GM21619 (cell line): ENCODE results near the gene LRRC17.

Source experiments
- ATAC-seq: cut with Tn5 transposase; IDR thresholded peaks from one replicate; pipeline ENCODE4 v1.9.1; 2021; ENCODE audit not compliant: unreplicated experiment

The LRRC17 gene

GRCh38 chr7:102985176-102985783, 72.5 kb downstream of the LRRC17 start:
- no peak for ATAC-seq

- no peak for ATAC-seq
Observed at GRCh38 chr7:102988088-102988487, 75.3 kb downstream of the LRRC17 start.

- ATAC-seq: no peak
Observed at GRCh38 chr7:102988631-102989560, 76.1 kb downstream of the LRRC17 start.

GRCh38 chr7:102990642-102991041, 77.8 kb downstream of the LRRC17 start:
- no peak for ATAC-seq

GRCh38 chr7:102991077-102991539, 78.3 kb downstream of the LRRC17 start:
- no peak for ATAC-seq

GRCh38 chr7:102991540-102992214, 78.9 kb downstream of the LRRC17 start:
- ATAC-seq: no peak

GRCh38 chr7:102992509-102992937, 79.7 kb downstream of the LRRC17 start:
- ATAC-seq: no peak

- no peak for ATAC-seq
Observed at GRCh38 chr7:102992938-102993717, 80.3 kb downstream of the LRRC17 start.

- no peak for ATAC-seq
Observed at GRCh38 chr7:102993718-102994029, 80.9 kb downstream of the LRRC17 start.

- no peak for ATAC-seq
Observed at GRCh38 chr7:102994567-102994966, 81.8 kb downstream of the LRRC17 start.
